Neural cell (in vitro differentiated cells): Measurements from ENCODE around the gene EP400. TPM values are rescaled to one million over a fixed set of nuclear protein-coding genes. Genes with fewer than 3 reads are reported as not detected.

Source experiments
- H2AFZ ChIP-seq: fragments of 200-600, 300-800 bp; sonication (generic), shearing (Covaris generic); 2 replicates; pipeline ENCODE4 v1.6.0; 2014; ENCODE audit warnings: low read depth, mild to moderate bottlenecking, antibody characterized with exemption, low read length, moderate library complexity
- H3F3A ChIP-seq: fragments of 200-600 bp; shearing (Covaris generic); 2 replicates; pipeline ENCODE4 v1.6.1; 2016; ENCODE audit warnings: mild to moderate bottlenecking, moderate library complexity, mixed read lengths, antibody characterized with exemption, low read length; ENCODE audit not compliant: insufficient read depth, poor library complexity, severe bottlenecking
- H3K27ac ChIP-seq: fragments of 200-600, 300-800 bp; sonication (generic), shearing (Covaris generic); 2 replicates; pipeline ENCODE4 v1.5.1; 2014; ENCODE audit warnings: mild to moderate bottlenecking, low read length, moderate library complexity
- H3K27me3 ChIP-seq: fragments of 300-800, 200-600 bp; sonication (generic), shearing (Covaris generic); 2 replicates; pipeline ENCODE4 v1.6.0; 2014; ENCODE audit warnings: mild to moderate bottlenecking, low read depth, low read length, moderate library complexity; ENCODE audit not compliant: insufficient read depth
- H3K36me3 ChIP-seq: fragments of 300-800, 200-600 bp; sonication (generic), shearing (Covaris generic); 2 replicates; pipeline ENCODE4 v1.5.1; 2014; ENCODE audit warnings: mild to moderate bottlenecking, antibody characterized with exemption, low read length, moderate library complexity; ENCODE audit not compliant: insufficient read depth
- H3K4me2 ChIP-seq: fragments of 300-800, 200-600 bp; sonication (generic), shearing (Covaris generic); 2 replicates; pipeline ENCODE4 v1.6.0; 2014; ENCODE audit warnings: mild to moderate bottlenecking, low read length
- H3K4me3 ChIP-seq: fragments of 300-800, 200-600 bp; sonication (generic), shearing (Covaris generic); 2 replicates; pipeline ENCODE4 v1.5.1; 2014; ENCODE audit warnings: mild to moderate bottlenecking, low read length, moderate library complexity
- H3K79me2 ChIP-seq: fragments of 200-600 bp; shearing (Covaris generic); replicated peaks from 2 replicates; pipeline ENCODE4 v1.6.0; 2014; ENCODE audit warnings: mild to moderate bottlenecking, low read length, moderate library complexity; ENCODE audit not compliant: insufficient read depth
- H3K9ac ChIP-seq: fragments of 300-800, 200-600 bp; sonication (generic), shearing (Covaris generic); 2 replicates; pipeline ENCODE4 v1.6.1; 2016; ENCODE audit warnings: mild to moderate bottlenecking, low read length, mixed read lengths
- H3K9me2 ChIP-seq: fragments of 200-600 bp; shearing (Covaris generic); 2 replicates; pipeline ENCODE4 v1.6.1; 2016; ENCODE audit warnings: mild to moderate bottlenecking, low read length, mixed read lengths; ENCODE audit not compliant: insufficient read depth
- H3K9me3 ChIP-seq: fragments of 200-600, 300-800 bp; sonication (generic), shearing (Covaris generic); 2 replicates; pipeline ENCODE4 v1.6.1; 2016; ENCODE audit warnings: mild to moderate bottlenecking, mixed run types, low read length, moderate library complexity, mixed read lengths
- H4K20me1 ChIP-seq: fragments of 200-600 bp; shearing (Covaris generic); 2 replicates; pipeline ENCODE4 v1.6.1; 2016; ENCODE audit warnings: mild to moderate bottlenecking, mixed run types; ENCODE audit not compliant: insufficient read depth
- EP300 ChIP-seq: fragments of 450-650 bp; conservative IDR thresholded peaks from 2 replicates; pipeline ENCODE4 v1.6.1; 2014; ENCODE audit warnings: antibody characterized with exemption, mild to moderate bottlenecking, moderate library complexity; ENCODE audit not compliant: poor library complexity, severe bottlenecking
- EZH2 ChIP-seq: fragments of 200-600, 300-800 bp; shearing (Covaris generic), sonication (generic); IDR thresholded peaks from 2 replicates; pipeline ENCODE4 v1.6.1; 2014; ENCODE audit warnings: antibody characterized with exemption, low read length, borderline replicate concordance, mild to moderate bottlenecking; ENCODE audit not compliant: insufficient read depth, poor library complexity, severe bottlenecking
- MXI1 ChIP-seq: fragments of 450-650 bp; conservative IDR thresholded peaks from 2 replicates; pipeline ENCODE4 v1.6.1; 2014; ENCODE audit warnings: antibody characterized with exemption, mild to moderate bottlenecking; ENCODE audit not compliant: poor library complexity, severe bottlenecking
- POLR2AphosphoS5 ChIP-seq: IDR thresholded peaks from 2 replicates; pipeline ENCODE4 v1.6.1; 2012
- RAD21 ChIP-seq: fragments of 450-650 bp; conservative IDR thresholded peaks from 2 replicates; pipeline ENCODE4 v1.6.1; 2014; ENCODE audit warnings: antibody characterized with exemption, mild to moderate bottlenecking, moderate library complexity
- SMC3 ChIP-seq: fragments of 450-650 bp; conservative IDR thresholded peaks from 2 replicates; pipeline ENCODE4 v1.6.1; 2014; ENCODE audit warnings: antibody characterized with exemption, mild to moderate bottlenecking, moderate library complexity; ENCODE audit not compliant: poor library complexity
- TAF1 ChIP-seq: IDR thresholded peaks from 2 replicates; pipeline ENCODE4 v1.6.1; 2012; ENCODE audit warnings: low read depth
- polyA plus RNA-seq: library from polyadenylated mRNA; depleted of rRNA; stranded (reverse); fragments of >200 nt; gene quantifications from 2 replicates; pipeline ENCODE4 v1.2.3, GENCODE V29; 2014
- TF ChIP-seq, protein P1 (sequence below): IDR thresholded peaks from 2 replicates; pipeline ENCODE4 v1.6.1; 2012; ENCODE audit warnings: borderline replicate concordance
- TF ChIP-seq, protein P2 (sequence below): fragments of 450-650 bp; IDR thresholded peaks from 2 replicates; pipeline ENCODE4 v1.5.1; 2014; ENCODE audit warnings: antibody characterized with exemption, mild to moderate bottlenecking, moderate library complexity; ENCODE audit not compliant: poor library complexity, severe bottlenecking

EP400 gene
- polyA plus RNA-seq, 1 donor from 2014 or later = 19.4 TPM

DNA sequence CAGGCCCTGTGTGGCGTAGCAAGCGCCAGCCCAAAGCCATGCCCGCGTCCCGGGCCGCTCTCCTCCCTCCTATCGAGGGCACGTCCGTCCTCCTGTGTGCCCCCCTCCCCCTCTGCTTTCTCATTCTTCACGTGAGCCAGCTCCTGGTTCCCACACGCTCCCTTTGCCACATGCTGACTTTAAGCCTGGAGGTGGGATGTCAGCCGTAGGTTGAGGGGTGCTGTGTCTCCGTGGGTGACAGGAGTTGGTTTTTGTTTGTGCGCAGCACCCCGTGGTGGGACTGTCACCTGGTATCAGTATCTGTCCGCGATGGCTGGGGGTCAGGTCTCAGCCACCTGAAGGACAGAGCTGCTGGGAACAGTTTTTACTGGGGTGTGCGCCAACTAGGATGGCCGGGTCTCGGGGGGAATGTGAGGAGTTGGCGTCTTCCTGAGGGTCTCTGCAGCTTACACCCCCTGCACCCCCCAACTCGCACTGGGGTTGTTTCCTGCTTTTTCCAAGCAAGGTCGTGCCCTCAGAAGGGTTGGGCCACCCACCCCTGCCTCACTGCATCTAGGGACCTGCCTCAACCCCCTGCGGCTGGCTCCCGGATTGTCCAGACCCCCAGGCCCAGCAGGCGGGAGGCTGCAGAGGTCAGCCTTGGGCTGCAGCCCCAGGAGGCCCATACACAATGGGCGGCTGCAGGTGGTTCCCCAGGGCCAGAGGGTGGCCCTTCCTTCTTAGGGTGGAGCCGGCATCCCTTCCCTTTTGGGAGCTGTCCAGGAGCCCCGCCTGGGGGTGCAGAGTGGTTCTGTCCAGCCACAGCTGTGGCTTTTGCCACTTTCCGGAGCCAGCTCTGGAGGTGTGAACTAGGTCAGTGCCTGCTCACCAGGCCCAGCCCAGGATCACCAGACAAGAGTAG, 48.1 kb upstream of the EP400 start:
- no peaks in the 10 kb centered on the region for H3K27me3 ChIP-seq
- no peak overlapping the region for H3K4me3 ChIP-seq
- no peak overlapping the region for H3K4me2 ChIP-seq
- H2AFZ ChIP-seq = no peak overlapping the region
- no peak overlapping the region for H3K9ac ChIP-seq
- no peak overlapping the region for H3K27ac ChIP-seq
- peaks cover 62% of the 10 kb centered on the region for H3K79me2 ChIP-seq
- no peaks in the 10 kb centered on the region for H3K9me3 ChIP-seq
- peaks cover 21% of the 10 kb centered on the region for H4K20me1 ChIP-seq
- H3F3A ChIP-seq = no peaks in the 10 kb centered on the region
- H3K36me3 ChIP-seq = no peaks in the 10 kb centered on the region
- no peaks in the 10 kb centered on the region for H3K9me2 ChIP-seq
- TF ChIP-seq MXI1 = no peak
- no peak for TF ChIP-seq EZH2
- TF ChIP-seq, protein P1, sequence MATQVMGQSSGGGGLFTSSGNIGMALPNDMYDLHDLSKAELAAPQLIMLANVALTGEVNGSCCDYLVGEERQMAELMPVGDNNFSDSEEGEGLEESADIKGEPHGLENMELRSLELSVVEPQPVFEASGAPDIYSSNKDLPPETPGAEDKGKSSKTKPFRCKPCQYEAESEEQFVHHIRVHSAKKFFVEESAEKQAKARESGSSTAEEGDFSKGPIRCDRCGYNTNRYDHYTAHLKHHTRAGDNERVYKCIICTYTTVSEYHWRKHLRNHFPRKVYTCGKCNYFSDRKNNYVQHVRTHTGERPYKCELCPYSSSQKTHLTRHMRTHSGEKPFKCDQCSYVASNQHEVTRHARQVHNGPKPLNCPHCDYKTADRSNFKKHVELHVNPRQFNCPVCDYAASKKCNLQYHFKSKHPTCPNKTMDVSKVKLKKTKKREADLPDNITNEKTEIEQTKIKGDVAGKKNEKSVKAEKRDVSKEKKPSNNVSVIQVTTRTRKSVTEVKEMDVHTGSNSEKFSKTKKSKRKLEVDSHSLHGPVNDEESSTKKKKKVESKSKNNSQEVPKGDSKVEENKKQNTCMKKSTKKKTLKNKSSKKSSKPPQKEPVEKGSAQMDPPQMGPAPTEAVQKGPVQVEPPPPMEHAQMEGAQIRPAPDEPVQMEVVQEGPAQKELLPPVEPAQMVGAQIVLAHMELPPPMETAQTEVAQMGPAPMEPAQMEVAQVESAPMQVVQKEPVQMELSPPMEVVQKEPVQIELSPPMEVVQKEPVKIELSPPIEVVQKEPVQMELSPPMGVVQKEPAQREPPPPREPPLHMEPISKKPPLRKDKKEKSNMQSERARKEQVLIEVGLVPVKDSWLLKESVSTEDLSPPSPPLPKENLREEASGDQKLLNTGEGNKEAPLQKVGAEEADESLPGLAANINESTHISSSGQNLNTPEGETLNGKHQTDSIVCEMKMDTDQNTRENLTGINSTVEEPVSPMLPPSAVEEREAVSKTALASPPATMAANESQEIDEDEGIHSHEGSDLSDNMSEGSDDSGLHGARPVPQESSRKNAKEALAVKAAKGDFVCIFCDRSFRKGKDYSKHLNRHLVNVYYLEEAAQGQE = no peak
- TF ChIP-seq EP300 = no peak
- TF ChIP-seq TAF1 = no peak
- TF ChIP-seq, protein P2, sequence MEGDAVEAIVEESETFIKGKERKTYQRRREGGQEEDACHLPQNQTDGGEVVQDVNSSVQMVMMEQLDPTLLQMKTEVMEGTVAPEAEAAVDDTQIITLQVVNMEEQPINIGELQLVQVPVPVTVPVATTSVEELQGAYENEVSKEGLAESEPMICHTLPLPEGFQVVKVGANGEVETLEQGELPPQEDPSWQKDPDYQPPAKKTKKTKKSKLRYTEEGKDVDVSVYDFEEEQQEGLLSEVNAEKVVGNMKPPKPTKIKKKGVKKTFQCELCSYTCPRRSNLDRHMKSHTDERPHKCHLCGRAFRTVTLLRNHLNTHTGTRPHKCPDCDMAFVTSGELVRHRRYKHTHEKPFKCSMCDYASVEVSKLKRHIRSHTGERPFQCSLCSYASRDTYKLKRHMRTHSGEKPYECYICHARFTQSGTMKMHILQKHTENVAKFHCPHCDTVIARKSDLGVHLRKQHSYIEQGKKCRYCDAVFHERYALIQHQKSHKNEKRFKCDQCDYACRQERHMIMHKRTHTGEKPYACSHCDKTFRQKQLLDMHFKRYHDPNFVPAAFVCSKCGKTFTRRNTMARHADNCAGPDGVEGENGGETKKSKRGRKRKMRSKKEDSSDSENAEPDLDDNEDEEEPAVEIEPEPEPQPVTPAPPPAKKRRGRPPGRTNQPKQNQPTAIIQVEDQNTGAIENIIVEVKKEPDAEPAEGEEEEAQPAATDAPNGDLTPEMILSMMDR = no peak
- no peak for TF ChIP-seq POLR2AphosphoS5
- no peak for TF ChIP-seq SMC3
- TF ChIP-seq RAD21 = no peak

DNA sequence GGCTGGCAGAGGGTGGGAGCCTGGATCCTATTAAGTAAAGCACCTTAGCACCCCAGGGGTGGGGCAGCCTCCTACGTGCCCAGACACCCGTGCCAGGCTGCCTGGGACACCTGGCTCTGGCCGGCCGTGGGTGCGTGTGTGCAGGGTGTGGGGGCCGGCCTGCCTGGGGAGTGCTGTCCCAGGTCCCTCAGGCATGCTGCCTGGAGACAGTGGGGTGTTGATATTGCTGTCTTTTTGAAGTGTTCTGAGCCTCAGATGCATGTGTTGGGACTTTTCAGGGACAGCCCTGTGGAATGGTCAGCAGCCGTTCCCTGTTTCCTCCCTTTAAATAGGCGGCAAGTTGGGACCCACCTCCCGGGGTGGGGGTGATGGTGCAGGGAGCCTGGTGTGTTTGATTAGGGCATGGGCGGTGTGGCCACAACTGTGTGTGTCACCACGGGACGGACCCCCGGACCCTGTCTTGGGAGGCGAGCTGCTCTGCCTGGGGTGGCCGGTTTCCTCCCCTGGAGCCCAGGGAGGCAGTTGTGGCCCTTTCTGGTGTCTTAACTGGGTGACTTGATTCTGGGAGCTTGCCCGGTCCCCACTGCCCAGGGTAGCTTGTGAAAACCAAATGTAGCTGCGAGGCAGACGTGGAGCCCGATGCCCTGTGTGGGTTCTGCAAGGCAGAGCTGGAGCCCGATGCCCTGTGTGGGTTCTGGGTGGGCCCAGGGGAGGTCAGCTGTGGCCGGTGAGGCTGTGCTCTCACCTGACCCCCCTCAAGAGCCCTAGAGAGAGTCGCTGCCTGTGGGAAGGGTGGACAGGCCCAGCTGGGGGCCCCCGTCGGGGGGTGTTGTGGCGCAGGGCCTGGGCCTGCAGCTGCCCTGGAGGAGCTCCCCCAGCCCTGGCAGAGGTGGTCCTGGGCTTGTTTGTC, 47.2 kb upstream of the EP400 start:
- Histone ChIP-seq H3K27ac (no peak overlapping the region), H3K4me2 (no peak overlapping the region), H3K36me3 (no peaks in the 10 kb centered on the region), H3K4me3 (no peak overlapping the region), H3K27me3 (no peaks in the 10 kb centered on the region), H3F3A (no peaks in the 10 kb centered on the region), H3K79me2 (peaks cover 53% of the 10 kb centered on the region), H3K9me2 (no peaks in the 10 kb centered on the region), H4K20me1 (peaks cover 18% of the 10 kb centered on the region), H3K9me3 (no peaks in the 10 kb centered on the region), H3K9ac (no peak overlapping the region), H2AFZ (no peak overlapping the region)
- TF ChIP-seq EP300 (no peak), EZH2 (no peak), POLR2AphosphoS5 (no peak), SMC3 (no peak), MXI1 (no peak)
- TF ChIP-seq, protein P1 = no peak
